Measurements from ENCODE around the gene ID3.

The ID3 gene

GRCh38 chr1:23524716-23525401 is 34.4 kb downstream of the ID3 start:
- peak; percentile 78 for DNase-seq

GRCh38 chr1:23524163-23524562 is 35.1 kb downstream of the ID3 start:
- no peak for DNase-seq

- no peak for DNase-seq
Observed at GRCh38 chr1:23522244-23522982, 36.9 kb downstream of the ID3 start.

- no peak for DNase-seq
Observed at GRCh38 chr1:23521588-23521987, 37.7 kb downstream of the ID3 start.

- DNase-seq: no peak
Observed at GRCh38 chr1:23517581-23517980, 41.7 kb downstream of the ID3 start.

- no peak for DNase-seq
Observed at GRCh38 chr1:23515905-23516304, 43.4 kb downstream of the ID3 start.

- no peak for DNase-seq
Observed at GRCh38 chr1:23514111-23514679, 45.1 kb downstream of the ID3 start.

- no peak for DNase-seq
Observed at GRCh38 chr1:23509896-23510295, 49.4 kb downstream of the ID3 start.

Data from NCI-H510A treated with DMSO at 0.1 percent for 48 hours (cell line).